NCI-H748 (cell line): ENCODE results near the gene THAP3.

Experiments
- DNase-seq: peaks from one replicate; lab custom pipeline; 2025; ENCODE audit not compliant: unreplicated experiment; lab: John Stamatoyannopoulos, UW

The THAP3 gene, protein sequence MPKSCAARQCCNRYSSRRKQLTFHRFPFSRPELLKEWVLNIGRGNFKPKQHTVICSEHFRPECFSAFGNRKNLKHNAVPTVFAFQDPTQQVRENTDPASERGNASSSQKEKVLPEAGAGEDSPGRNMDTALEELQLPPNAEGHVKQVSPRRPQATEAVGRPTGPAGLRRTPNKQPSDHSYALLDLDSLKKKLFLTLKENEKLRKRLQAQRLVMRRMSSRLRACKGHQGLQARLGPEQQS

DNA sequence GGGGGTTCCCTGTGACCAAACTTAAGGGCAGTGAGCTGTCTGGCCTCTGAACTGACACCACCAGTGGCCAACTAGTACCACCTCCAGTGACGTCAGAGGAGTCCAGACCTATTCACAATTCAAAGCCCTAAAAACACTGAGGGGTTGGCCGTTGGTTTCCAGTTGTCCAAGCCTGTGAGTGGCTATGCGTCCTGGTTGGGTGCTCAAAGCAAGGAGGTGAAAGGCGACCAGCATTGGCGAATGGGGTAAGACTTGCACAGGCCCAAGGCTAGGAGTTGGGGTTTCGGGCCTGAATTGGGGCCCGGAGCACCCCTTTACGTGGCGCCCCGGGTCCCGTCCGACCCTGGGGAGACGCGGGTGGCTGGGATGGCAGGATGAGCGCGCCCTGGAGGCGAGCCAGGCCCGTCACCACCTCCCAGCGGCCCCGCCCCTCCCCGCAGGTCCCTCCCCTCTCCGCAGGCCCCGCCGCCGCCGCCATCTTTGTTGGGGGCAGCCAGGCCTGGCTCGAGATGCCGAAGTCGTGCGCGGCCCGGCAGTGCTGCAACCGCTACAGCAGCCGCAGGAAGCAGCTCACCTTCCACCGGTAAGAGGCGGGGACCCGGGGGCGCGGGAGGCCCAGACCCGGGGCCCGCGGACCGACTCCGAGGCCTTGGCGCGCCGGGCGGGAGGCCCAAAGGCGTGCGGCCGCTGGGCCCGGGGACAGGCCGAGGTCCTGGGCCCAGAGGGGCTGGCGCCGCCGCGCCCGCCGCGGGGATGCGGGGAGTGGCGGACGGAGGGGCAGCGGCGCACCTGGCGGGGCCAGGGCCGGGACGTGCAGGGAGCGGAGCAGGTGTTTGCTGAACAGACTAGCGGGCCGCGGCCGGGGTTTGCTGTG is at the start of gene THAP3:
Gene THAP3, plus strand, starts transcription at position 159 of the 874 bp plus-strand sequence. Its CDS starts 351 bp downstream, at position 510.
- DNase-seq = peak; percentile 80

DNA sequence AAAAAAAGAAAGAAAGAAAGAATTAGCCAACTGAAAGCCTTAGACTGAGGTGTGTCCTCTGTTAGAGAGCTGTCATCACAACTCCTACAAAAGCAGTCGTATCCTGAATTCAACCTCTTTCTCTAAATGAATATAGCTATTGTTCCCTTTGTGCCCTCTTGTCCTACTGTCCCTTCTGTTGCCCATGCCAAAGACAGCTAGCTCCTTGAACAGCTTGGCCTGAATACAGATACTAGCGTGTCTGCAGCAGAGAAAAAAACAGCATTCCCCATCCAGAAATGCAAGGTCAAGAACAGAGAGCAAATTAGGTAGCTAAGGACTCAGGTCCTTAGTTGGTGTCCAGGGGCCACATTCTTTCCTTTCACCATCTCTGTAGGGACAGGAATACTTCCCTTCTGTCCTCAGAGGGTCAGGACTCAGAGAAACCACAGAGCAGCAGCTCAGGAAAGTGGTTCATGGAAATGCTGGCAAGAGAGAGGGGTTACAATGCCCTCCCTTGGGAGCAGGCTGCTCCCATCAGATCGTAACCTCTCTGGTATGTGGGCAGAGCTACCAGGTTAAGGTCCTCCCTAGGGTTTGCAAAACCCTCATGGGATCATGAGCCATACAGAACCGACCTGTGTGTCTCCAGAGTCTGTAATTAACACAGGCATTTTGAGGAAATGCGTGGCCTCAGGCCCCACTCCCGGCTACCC is 46.7 kb upstream of the THAP3 start:
- no peak for DNase-seq

DNA sequence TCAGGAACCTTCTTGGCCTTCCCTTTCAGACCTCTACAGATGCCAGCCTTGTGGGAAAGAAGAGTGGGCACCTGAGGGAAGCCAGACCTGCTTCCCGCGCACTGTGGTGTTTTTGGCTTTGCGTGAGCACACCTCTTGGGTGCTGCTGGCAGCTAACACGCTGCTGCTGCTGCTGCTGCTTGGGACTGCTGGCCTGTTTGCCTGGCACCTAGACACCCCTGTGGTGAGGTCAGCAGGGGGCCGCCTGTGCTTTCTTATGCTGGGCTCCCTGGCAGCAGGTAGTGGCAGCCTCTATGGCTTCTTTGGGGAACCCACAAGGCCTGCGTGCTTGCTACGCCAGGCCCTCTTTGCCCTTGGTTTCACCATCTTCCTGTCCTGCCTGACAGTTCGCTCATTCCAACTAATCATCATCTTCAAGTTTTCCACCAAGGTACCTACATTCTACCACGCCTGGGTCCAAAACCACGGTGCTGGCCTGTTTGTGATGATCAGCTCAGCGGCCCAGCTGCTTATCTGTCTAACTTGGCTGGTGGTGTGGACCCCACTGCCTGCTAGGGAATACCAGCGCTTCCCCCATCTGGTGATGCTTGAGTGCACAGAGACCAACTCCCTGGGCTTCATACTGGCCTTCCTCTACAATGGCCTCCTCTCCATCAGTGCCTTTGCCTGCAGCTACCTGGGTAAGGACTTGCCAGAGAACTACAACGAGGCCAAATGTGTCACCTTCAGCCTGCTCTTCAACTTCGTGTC is 45.9 kb upstream of the THAP3 start:
- no peak for DNase-seq

DNA sequence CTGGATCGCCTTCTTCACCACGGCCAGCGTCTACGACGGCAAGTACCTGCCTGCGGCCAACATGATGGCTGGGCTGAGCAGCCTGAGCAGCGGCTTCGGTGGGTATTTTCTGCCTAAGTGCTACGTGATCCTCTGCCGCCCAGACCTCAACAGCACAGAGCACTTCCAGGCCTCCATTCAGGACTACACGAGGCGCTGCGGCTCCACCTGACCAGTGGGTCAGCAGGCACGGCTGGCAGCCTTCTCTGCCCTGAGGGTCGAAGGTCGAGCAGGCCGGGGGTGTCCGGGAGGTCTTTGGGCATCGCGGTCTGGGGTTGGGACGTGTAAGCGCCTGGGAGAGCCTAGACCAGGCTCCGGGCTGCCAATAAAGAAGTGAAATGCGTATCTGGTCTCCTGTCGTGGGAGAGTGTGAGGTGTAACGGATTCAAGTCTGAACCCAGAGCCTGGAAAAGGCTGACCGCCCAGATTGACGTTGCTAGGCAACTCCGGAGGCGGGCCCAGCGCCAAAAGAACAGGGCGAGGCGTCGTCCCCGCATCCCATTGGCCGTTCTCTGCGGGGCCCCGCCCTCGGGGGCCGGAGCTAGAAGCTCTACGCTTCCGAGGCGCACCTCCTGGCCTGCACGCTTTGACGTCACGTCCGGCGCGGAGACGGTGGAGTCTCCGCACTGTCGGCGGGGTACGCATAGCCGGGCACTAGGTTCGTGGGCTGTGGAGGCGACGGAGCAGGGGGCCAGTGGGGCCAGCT is 45.1 kb upstream of the THAP3 start, which contains the start of gene ZBTB48:
Gene ZBTB48, plus strand, starts transcription at position 621 of the 745 bp plus-strand sequence. CDS start 616 bp downstream, outside the sequence.
- peak; percentile 96 for DNase-seq

DNA sequence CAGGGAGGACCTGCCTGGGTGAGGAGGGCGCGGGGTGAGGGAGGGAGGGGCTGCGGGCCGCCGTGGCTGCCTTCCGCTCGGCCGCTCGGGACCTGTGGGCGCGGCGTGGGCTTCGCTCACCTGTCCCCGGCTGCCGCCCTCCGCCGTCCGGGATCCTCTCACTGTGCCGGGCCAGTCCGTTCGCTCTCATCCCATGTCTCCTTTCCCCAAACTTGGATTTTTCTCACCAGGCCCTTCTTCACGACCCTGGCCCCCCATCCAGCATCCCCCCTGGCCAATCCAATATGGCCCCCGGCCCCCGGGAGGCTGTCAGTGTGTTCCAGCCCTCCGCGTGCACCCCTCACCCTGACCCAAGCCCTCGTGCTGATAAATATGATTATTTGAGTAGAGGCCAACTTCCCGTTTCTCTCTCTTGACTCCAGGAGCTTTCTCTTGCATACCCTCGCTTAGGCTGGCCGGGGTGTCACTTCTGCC is 44.5 kb upstream of the THAP3 start:
- DNase-seq = no peak

DNA sequence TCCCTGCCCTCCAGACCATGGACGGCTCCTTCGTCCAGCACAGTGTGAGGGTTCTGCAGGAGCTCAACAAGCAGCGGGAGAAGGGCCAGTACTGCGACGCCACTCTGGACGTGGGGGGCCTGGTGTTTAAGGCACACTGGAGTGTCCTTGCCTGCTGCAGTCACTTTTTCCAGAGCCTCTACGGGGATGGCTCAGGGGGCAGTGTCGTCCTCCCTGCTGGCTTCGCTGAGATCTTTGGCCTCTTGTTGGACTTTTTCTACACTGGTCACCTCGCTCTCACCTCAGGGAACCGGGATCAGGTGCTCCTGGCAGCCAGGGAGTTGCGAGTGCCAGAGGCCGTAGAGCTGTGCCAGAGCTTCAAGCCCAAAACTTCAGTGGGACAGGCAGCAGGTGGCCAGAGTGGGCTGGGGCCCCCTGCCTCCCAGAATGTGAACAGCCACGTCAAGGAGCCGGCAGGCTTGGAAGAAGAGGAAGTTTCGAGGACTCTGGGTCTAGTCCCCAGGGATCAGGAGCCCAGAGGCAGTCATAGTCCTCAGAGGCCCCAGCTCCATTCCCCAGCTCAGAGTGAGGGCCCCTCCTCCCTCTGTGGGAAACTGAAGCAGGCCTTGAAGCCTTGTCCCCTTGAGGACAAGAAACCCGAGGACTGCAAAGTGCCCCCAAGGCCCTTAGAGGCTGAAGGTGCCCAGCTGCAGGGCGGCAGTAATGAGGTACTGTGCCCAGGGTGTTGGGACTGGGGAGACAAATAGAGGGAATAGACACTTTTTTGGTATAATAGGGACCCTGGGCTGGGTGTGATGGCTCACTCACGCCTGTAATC is 43.9 kb upstream of the THAP3 start:
- no peak for DNase-seq

DNA sequence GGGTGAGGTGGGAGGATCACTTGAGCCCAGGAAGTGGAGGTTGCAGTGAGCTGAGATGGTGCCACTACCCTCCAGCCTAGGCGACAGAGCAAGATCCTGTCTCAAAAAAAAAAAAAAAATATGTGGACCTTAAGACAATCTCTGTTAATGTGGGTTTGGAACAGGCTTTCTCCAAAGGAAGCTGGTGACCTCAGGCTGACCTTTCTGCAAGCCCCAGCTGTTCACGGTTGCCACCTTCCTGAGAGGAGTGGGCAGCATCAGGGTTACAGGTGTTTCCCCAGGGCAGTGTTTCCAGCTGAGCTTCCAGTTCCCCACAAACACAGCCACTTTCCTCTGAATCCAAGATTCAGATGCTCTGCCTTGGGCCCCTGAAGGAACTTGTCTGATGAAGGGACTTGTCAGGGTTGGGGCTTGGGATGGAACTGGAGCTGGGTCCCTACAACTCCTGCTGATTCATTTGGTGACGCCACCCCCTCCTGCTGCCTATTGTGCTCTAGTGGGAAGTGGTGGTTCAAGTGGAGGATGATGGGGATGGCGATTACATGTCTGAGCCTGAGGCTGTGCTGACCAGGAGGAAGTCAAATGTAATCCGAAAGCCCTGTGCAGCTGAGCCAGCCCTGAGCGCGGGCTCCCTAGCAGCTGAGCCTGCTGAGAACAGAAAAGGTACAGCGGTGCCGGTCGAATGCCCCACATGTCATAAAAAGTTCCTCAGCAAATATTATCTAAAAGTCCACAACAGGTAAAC is 42.9 kb upstream of the THAP3 start:
- DNase-seq = no peak

DNA sequence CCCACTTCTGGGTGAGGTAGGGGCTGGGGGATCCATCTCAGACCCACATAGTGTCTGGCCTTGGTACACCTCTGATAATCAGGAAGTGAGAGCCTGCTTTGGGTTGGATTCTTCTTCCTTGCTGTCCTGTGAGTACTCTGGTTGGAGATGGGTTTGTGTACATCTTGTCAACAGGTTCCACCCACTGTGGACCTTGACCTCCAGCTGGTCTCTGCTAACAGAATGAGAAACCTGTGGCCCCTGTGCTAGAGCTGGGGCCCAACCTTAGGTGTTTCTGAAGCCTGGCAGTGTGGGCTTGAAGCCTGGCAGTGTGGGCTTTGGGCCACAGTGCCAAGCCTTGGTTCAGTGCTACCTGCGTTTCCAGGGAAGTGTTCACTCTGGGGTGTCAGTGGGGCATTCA is 42.3 kb upstream of the THAP3 start:
- DNase-seq = no peak

DNA sequence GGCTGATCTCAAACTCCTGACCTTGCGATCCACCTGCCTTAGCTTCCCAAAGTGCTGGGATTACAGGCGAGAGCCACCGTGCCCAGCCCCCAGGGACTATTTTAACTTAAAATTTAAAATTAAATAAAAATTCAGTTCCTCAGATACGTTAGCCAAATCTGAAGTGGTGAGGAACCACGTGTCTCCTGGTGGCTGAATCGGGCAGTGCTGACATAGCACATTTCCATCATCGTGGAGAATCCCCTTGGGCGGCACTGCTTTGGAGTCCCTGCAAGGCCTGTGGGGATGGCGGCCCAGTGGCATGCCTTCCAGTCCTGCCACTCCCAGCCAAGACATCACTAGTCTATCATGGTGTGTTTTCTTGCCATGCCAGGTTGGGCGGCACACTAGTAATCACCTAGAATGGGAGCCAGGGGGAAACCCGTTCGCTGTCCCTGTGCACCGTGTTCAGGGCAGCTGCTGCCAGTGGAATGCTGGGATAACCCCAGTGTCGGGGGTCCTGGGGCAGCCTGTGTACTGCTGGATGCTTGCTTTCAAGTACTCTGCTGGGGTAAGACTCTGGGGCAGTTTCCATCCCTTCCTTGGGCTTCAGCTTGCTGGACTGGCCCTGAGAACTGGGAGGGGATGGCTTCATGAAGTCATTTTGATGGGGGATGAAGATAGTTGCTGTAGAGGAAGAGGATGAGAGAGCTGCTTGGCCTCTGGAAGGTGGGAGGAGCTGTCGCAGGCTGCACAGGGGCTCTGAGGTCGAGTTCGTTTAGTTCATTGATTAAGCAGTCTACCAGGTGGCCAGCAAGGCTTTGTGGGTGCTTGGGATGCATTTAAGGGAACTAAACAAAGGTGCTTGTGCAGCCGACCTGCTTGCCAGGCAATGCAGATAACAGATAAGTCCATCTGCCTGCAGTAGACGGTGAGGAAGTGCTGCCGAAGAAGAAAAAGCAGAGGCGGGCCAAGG is 40.3 kb upstream of the THAP3 start:
- no peak for DNase-seq

DNA sequence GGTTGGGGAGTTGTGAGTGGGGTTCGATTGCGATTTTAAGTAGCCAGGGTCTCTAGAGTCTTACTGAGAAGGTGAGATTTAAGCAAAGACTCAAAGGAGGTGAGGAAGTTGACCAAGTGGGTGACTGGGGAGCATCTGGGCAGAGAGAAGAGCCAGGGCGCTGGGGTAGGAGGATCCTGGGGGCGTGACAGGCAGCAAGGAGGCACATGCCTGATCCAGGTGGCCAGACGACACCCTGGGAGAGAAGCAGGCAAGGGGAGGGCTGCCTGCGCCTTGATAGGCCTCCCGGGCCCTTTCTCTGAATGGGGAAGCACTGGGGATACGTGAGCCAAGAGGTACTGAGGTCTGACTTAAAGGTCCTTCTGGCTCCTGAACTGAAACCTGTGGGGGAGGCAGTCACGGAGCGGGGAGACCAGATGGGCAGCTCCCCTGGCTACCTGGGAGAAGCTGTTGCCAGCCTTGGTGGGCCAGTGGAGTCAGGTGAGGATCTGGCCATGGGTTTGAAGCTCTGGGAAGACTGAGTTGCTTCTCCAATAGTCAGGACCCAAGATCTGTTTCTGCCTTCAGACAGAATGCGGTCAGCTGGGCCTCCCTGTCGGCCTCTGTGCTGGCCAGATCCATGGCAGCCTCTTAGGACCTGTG is 39.5 kb upstream of the THAP3 start:
- DNase-seq = no peak

DNA sequence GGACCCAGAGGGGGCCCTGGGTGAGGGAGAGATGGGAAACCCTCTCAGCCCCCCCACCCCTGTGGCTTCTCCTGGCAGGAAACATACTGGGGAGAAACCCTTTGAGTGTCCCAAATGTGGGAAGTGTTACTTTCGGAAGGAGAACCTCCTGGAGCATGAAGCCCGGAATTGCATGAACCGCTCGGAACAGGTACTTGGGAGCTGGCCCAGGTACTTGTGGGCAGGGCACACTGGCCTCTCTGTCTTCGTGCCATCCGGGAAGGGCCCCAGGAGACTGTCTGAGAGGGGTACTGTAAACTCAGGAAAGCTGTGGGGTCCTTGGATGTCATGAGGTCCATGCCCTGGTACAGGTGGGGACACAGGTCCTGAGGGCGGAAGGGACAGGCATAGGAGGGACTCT is 38.8 kb upstream of the THAP3 start:
- no peak for DNase-seq

DNA sequence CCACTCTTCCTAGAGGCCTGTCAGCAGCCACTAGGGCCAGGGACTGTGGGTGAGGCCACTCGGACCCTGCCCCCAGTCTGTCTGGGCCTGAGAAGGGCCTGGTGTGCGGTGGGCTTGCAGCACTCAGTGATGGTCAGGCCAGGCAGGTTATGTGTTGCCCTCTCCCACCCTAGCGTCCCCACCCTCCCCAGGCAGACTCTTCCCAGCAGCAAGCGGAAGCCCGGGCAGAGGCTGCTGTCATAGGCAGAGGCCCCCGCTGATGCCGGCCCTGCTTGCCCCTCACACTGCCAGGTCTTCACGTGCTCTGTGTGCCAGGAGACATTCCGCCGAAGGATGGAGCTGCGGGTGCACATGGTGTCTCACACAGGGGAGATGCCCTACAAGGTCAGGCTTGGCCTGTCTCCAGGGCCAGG is 38.3 kb upstream of the THAP3 start:
- DNase-seq = no peak

DNA sequence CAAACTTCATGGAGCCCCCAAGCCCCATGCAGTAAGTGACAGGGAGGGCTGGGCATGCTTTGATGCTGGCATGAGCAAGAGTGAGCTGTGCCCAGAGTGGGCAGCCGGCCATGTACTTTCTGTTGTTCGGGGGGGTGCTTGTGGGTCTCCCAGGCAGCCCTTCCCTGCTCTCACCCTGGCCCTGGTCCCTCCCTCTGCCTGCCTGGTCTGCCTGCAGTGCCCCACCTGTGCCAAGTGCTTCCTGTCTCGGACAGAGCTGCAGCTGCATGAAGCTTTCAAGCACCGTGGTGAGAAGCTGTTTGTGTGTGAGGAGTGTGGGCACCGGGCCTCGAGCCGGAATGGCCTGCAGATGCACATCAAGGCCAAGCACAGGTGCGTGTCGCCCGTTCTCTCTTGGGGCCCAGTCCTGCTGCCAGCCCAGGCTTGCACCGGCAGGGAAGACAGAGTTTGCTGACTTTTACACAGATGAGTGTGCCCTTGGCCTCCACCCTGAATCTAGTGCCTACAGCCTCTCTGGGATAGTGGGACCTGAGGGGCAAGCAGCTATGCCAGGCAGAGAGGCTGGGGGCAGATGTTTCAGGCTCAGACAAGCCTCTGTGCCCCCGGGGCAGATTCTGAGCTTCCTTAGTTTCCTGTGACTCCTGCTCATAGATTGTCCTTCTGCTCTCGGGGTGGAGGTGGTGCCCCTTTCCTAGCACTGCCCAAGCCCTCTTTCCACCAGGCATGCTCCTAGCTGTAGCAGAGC is 37.2 kb upstream of the THAP3 start:
- DNase-seq = no peak

DNA sequence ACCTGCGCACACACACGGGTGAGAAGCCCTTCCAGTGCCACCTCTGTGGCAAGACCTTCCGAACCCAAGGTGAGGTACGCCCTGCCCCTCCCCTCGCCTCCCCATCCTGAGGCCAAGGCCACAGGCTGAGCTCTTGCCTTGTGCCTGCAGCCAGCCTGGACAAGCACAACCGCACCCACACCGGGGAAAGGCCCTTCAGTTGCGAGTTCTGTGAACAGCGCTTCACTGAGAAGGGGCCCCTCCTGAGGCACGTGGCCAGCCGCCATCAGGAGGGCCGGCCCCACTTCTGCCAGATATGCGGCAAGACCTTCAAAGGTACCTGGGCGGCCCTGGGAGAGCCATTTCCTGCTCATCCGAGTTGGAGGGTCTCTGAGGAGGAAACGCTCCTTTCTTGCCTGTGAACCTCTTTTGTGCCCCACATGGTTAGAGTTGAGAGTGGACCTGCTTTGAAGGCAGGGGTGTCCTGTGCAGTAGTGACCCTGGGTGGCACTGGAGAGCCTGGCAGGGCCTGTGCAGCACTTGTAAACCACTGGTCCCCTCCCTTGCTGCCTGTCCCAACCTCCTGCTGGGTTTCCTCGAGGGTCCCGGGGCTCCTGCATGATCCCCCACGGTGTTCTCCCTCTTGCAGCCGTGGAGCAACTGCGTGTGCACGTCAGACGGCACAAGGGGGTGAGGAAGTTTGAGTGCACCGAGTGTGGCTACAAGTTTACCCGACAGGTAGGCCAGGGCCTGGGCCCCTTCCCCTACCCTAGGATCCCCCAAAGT is 36.4 kb upstream of the THAP3 start:
- DNase-seq = no peak

DNA sequence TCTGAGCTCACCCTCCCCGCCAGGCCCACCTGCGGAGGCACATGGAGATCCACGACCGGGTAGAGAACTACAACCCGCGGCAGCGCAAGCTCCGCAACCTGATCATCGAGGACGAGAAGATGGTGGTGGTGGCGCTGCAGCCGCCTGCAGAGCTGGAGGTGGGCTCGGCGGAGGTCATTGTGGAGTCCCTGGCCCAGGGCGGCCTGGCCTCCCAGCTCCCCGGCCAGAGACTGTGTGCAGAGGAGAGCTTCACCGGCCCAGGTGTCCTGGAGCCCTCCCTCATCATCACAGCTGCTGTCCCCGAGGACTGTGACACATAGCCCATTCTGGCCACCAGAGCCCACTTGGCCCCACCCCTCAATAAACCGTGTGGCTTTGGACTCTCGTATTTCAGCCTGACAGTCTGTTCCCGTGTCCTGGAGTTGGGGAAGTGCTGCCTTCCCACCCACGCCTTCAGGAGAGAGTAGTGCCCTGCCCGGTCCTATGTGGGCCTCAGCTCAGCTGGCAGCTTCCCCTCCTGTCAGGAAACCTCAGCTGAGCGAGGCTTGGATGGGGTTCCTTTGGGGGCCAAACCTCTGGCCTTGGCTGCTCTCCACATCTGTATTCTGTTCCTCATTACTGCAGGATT is 35.7 kb upstream of the THAP3 start:
- DNase-seq = no peak
